CD4-positive, alpha-beta memory T cell (primary cell): ENCODE measurements around the gene EXOC4. TPM values are rescaled to one million over a fixed set of nuclear protein-coding genes. Genes with fewer than 3 reads are reported as not detected.
"Not testable (repeated sequence)": the region's sequence is repeated elsewhere in the genome, so short reads cannot be mapped to it uniquely, and the experiment has no call there.

ENCODE experiments used
- CTCF ChIA-PET: fragments of 350-600 bp; sonication (Branson Sonifier 250); formaldehyde crosslinking; loops from one replicate; lab custom pipeline; 2021; ENCODE audit warnings: inconsistent platforms; ENCODE audit not compliant: partially characterized antibody; lab: Charles Lee
- POLR2A ChIA-PET: fragments of 350-600 bp; sonication (Branson Sonifier 250); formaldehyde crosslinking; loops from one replicate; lab custom pipeline; 2021; ENCODE audit not compliant: partially characterized antibody; lab: Charles Lee
- DNase-seq, 5 donors: peaks; one replicate each; pipeline versions ENCODE4 v3.0.0 to v3.0.0-alpha.2; 2020 to 2022; ENCODE audit warnings: mixed read lengths in 1 of 5
- H3K27ac ChIP-seq: one replicate; pipeline ENCODE4 v1.7.0; 2013; ENCODE audit warnings: low read depth, low read length
- H3K27me3 ChIP-seq: 2 replicates; pipeline ENCODE4 v1.7.0; 2013; ENCODE audit warnings: mild to moderate bottlenecking, low read length, moderate library complexity; ENCODE audit not compliant: insufficient read depth
- H3K36me3 ChIP-seq: 2 replicates; pipeline ENCODE4 v1.7.0; 2013; ENCODE audit warnings: mild to moderate bottlenecking, low read length, moderate library complexity; ENCODE audit not compliant: insufficient read depth
- H3K4me1 ChIP-seq: 2 replicates; pipeline ENCODE4 v1.7.0; 2013; ENCODE audit warnings: mild to moderate bottlenecking, low read length, moderate library complexity; ENCODE audit not compliant: insufficient read depth
- H3K4me3 ChIP-seq, 2 donors: one replicate each; pipeline ENCODE4 v1.7.0; 2013; ENCODE audit warnings: low read length in 2 of 2, mild to moderate bottlenecking in 1 of 2
- H3K9me3 ChIP-seq, 2 donors: one replicate each; pipeline ENCODE4 v1.7.0; 2013; ENCODE audit warnings: low read length in 2 of 2, control low read depth in 1 of 2; ENCODE audit not compliant: control insufficient read depth in 1 of 2
- H3K27ac Mint-ChIP-seq, 7 donors: one replicate each; pipeline ENCODE4 v1.8.0; 2020 to 2021; ENCODE audit warnings: mixed read lengths in 7 of 7, mild to moderate bottlenecking in 6 of 7, inconsistent platforms in 3 of 7, moderate library complexity in 3 of 7
- H3K27me3 Mint-ChIP-seq, 2 donors: one replicate each; pipeline ENCODE4 v1.8.0; 2020 to 2021; ENCODE audit warnings: mixed read lengths in 2 of 2
- H3K36me3 Mint-ChIP-seq, 2 donors: one replicate each; pipeline ENCODE4 v1.8.0; 2020 to 2021; ENCODE audit warnings: mixed read lengths in 2 of 2, inconsistent platforms in 1 of 2, mild to moderate bottlenecking in 1 of 2
- H3K4me1 Mint-ChIP-seq, 4 donors: one replicate each; pipeline ENCODE4 v1.8.0; 2020 to 2021; ENCODE audit warnings: mixed read lengths in 4 of 4, mild to moderate bottlenecking in 1 of 4
- H3K4me3 Mint-ChIP-seq, 8 donors: one replicate each; pipeline ENCODE4 v1.8.0; 2020 to 2021; ENCODE audit warnings: mixed read lengths in 8 of 8, mild to moderate bottlenecking in 7 of 8, moderate library complexity in 6 of 8, inconsistent platforms in 3 of 8
- H3K9me3 Mint-ChIP-seq, 8 donors: one replicate each; pipeline ENCODE4 v1.8.0; 2020 to 2021; ENCODE audit warnings: mixed read lengths in 8 of 8, mild to moderate bottlenecking in 5 of 8, inconsistent platforms in 3 of 8, moderate library complexity in 1 of 8
- intact Hi-C: fragments of 100-400 bp; cut with micrococcal nuclease; formaldehyde crosslinking; loops from one replicate; pipeline ENCODE4 v1.15.1; 2023
- polyA plus RNA-seq, 2 donors: library from polyadenylated mRNA; unstranded; fragments of 300-500 nt; fragmentation: Illumina TruSeq; gene quantifications; one replicate each; pipeline ENCODE4 v1.2.3, GENCODE V29; 2021
- total RNA-seq, 2 experiments: library from RNA; stranded (reverse); gene quantifications; one replicate each; pipeline ENCODE4 v1.2.3, GENCODE V29; 2021

EXOC4 gene
- total and polyA plus RNA-seq, 4 experiments from 2014 or later, result 33.8 to 81.2 (median 58.1) TPM

GRCh38 chr7:133887459-133887858, 634.6 kb downstream of the EXOC4 start:
- H3K27me3 ChIP-seq, result no peaks in the 10 kb centered on the region
- no peaks in the 10 kb centered on the region for H3K27me3 Mint-ChIP-seq
- no peaks in the 10 kb centered on the region for H3K9me3 ChIP-seq
- intact Hi-C loops, result no loop called here
- H3K27ac ChIP-seq, result no peak overlapping the region
- peaks cover 0 to 1% (median 0%) of the 10 kb centered on the region in 4 donors for H3K4me1 Mint-ChIP-seq
- no peak overlapping the region for H3K4me3 ChIP-seq
- peaks cover 0 to 11% (median 6%) of the 10 kb centered on the region in 8 donors for H3K9me3 Mint-ChIP-seq
- no peak for DNase-seq
- no peaks in the 10 kb centered on the region for H3K36me3 ChIP-seq
- POLR2A ChIA-PET, result no interaction called here
- peaks cover 5 to 13% of the 10 kb centered on the region in 2 donors for H3K36me3 Mint-ChIP-seq
- H3K4me3 Mint-ChIP-seq, result no peak overlapping the region
- no peaks in the 10 kb centered on the region for H3K4me1 ChIP-seq
- no peak overlapping the region for H3K27ac Mint-ChIP-seq
- CTCF ChIA-PET, result no interaction called here

- H3K4me1 ChIP-seq, result no peaks in the 10 kb centered on the region
- CTCF ChIA-PET, result no interaction called here
- Mint-ChIP-seq H3K27ac (no peak overlapping the region), H3K4me3 (no peak overlapping the region), H3K4me1 (peaks cover 0 to 1% (median 0%) of the 10 kb centered on the region in 4 donors), H3K36me3 (peaks cover 5 to 11% of the 10 kb centered on the region in 2 donors), H3K9me3 (peaks cover 0 to 11% (median 6%) of the 10 kb centered on the region in 8 donors), H3K27me3 (no peaks in the 10 kb centered on the region)
- POLR2A ChIA-PET, result no interaction called here
- no peaks in the 10 kb centered on the region for H3K27me3 ChIP-seq
- no peaks in the 10 kb centered on the region for H3K9me3 ChIP-seq
- no peak for DNase-seq
- H3K4me3 ChIP-seq, result no peak overlapping the region
- H3K27ac ChIP-seq, result no peak overlapping the region
- no peaks in the 10 kb centered on the region for H3K36me3 ChIP-seq
- intact Hi-C loops, result no loop called here
These were observed 635.4 kb downstream of the EXOC4 start for GRCh38 chr7:133888061-133888930.

GRCh38 chr7:133904776-133905175, 651.9 kb downstream of the EXOC4 start:
- Histone ChIP-seq H3K27ac (no peak overlapping the region), H3K36me3 (no peaks in the 10 kb centered on the region), H3K4me1 (no peaks in the 10 kb centered on the region), H3K9me3 (no peaks in the 10 kb centered on the region), H3K4me3 (no peak overlapping the region), H3K27me3 (no peaks in the 10 kb centered on the region)
- Mint-ChIP-seq H3K4me1 (no peaks in the 10 kb centered on the region), H3K27me3 (no peaks in the 10 kb centered on the region), H3K36me3 (peaks cover 28 to 76% of the 10 kb centered on the region in 2 donors), H3K27ac (no peak overlapping the region), H3K4me3 (no peak overlapping the region), H3K9me3 (peaks cover 0 to 3% (median 0%) of the 10 kb centered on the region in 8 donors)
- no peak for DNase-seq
- intact Hi-C loops, result no loop called here
- ChIA-PET POLR2A (no interaction called here), CTCF (no interaction called here)

GRCh38 chr7:133906553-133906952, 653.7 kb downstream of the EXOC4 start:
- H3K4me3 Mint-ChIP-seq, CTCF ChIA-PET, DNase-seq, H3K9me3 ChIP-seq, H3K27me3 Mint-ChIP-seq, H3K9me3 Mint-ChIP-seq, H3K4me1 Mint-ChIP-seq, POLR2A ChIA-PET, H3K27me3 ChIP-seq, H3K4me3 ChIP-seq, H3K36me3 ChIP-seq, H3K4me1 ChIP-seq, H3K27ac ChIP-seq, intact Hi-C loops: not testable (repeated sequence)
- peaks cover 34 to 76% of the 10 kb centered on the region in 2 donors for H3K36me3 Mint-ChIP-seq
- H3K27ac Mint-ChIP-seq, result peak overlapping the region in 1 of 7 donors; percentile 12

GRCh38 chr7:133910761-133911160, 657.9 kb downstream of the EXOC4 start:
- H3K27me3 Mint-ChIP-seq, result no peaks in the 10 kb centered on the region
- H3K9me3 ChIP-seq, result no peaks in the 10 kb centered on the region
- H3K27me3 ChIP-seq, result no peaks in the 10 kb centered on the region
- no peaks in the 10 kb centered on the region for H3K4me1 Mint-ChIP-seq
- H3K27ac ChIP-seq, result no peak overlapping the region
- ChIA-PET CTCF (no interaction called here), POLR2A (no interaction called here)
- H3K4me3 ChIP-seq, result no peak overlapping the region
- no peaks in the 10 kb centered on the region for H3K36me3 ChIP-seq
- peaks cover 17 to 46% of the 10 kb centered on the region in 2 donors for H3K36me3 Mint-ChIP-seq
- H3K9me3 Mint-ChIP-seq, result peaks cover 0 to 2% (median 0%) of the 10 kb centered on the region in 8 donors
- H3K4me3 Mint-ChIP-seq, result no peak overlapping the region
- no peak overlapping the region for H3K27ac Mint-ChIP-seq
- intact Hi-C loops, result no loop called here
- H3K4me1 ChIP-seq, result no peaks in the 10 kb centered on the region
- DNase-seq, result no peak

- Histone ChIP-seq H3K36me3 (no peaks in the 10 kb centered on the region), H3K4me1 (no peaks in the 10 kb centered on the region), H3K9me3 (no peaks in the 10 kb centered on the region), H3K27ac (no peak overlapping the region), H3K4me3 (no peak overlapping the region), H3K27me3 (no peaks in the 10 kb centered on the region)
- H3K27ac Mint-ChIP-seq, result no peak overlapping the region
- H3K4me1 Mint-ChIP-seq, result no peaks in the 10 kb centered on the region
- H3K36me3 Mint-ChIP-seq, result peaks cover 18 to 47% of the 10 kb centered on the region in 2 donors
- CTCF ChIA-PET, result no interaction called here
- H3K27me3 Mint-ChIP-seq, result no peaks in the 10 kb centered on the region
- DNase-seq, result no peak
- no peak overlapping the region for H3K4me3 Mint-ChIP-seq
- intact Hi-C loops, result no loop called here
- H3K9me3 Mint-ChIP-seq, result peaks cover 0 to 4% (median 0%) of the 10 kb centered on the region in 8 donors
- POLR2A ChIA-PET, result no interaction called here
These were observed 658.8 kb downstream of the EXOC4 start for GRCh38 chr7:133911724-133912123.

GRCh38 chr7:133912916-133913697, 660.2 kb downstream of the EXOC4 start:
- no peak for DNase-seq
- Mint-ChIP-seq H3K27me3 (no peaks in the 10 kb centered on the region), H3K27ac (no peak overlapping the region), H3K4me1 (no peaks in the 10 kb centered on the region), H3K36me3 (peaks cover 26 to 52% of the 10 kb centered on the region in 2 donors), H3K4me3 (no peak overlapping the region), H3K9me3 (peaks cover 0 to 4% (median 0%) of the 10 kb centered on the region in 8 donors)
- Histone ChIP-seq H3K4me3 (no peak overlapping the region), H3K36me3 (no peaks in the 10 kb centered on the region), H3K27me3 (no peaks in the 10 kb centered on the region), H3K4me1 (no peaks in the 10 kb centered on the region), H3K9me3 (no peaks in the 10 kb centered on the region), H3K27ac (no peak overlapping the region)
- intact Hi-C loops, result no loop called here
- POLR2A ChIA-PET, result no interaction called here
- CTCF ChIA-PET, result no interaction called here
